ENCODE measurements around the gene DNAH7.

GRCh38 chr2:196075196-196075595, 6.6 kb upstream of the DNAH7 start:
- no peak for TF ChIP-seq REST (IDR thresholded peaks at IDR 0.05; ENCODE audit: unreplicated experiment)
- no peak for TF ChIP-seq CTCF (conservative IDR thresholded peaks at IDR 0.05; ENCODE audit: low read depth in 2 of 2)
- TF ChIP-seq EZH2 (IDR thresholded peaks at IDR 0.05; ENCODE audit: low read depth, unreplicated experiment): no peak
- TF ChIP-seq POLR2AphosphoS5 (IDR thresholded peaks at IDR 0.05; ENCODE audit: low read depth): no peak
